Breast epithelium (tissue), 4 donors: ENCODE measurements around the gene ASTN2. TPM values are rescaled to one million over a fixed set of nuclear protein-coding genes. Genes with fewer than 3 reads are reported as not detected.

Experiments used
- DNase-seq, 2 donors: peaks; one replicate each; pipeline ENCODE4 v3.0.0-alpha.2; 2019; ENCODE audit warnings: low spot score in 2 of 2
- H3K27ac ChIP-seq, 2 donors: fragments of 200-600 bp; sonication (generic) in 1 of 2; one replicate each; pipeline ENCODE4 v1.5.1; 2016 to 2019; ENCODE audit warnings: mild to moderate bottlenecking in 1 of 2
- H3K27me3 ChIP-seq, 2 donors: fragments of 200-600 bp; sonication (generic) in 1 of 2; one replicate each; pipeline versions ENCODE4 v1.5.1 to v1.6.0; 2017 to 2019; ENCODE audit warnings: control low read depth in 1 of 2, mild to moderate bottlenecking in 1 of 2
- H3K36me3 ChIP-seq: fragments of 200-600 bp; one replicate; pipeline ENCODE4 v1.5.1; 2019
- H3K4me1 ChIP-seq, 2 donors: fragments of 200-600 bp; sonication (generic); one replicate each; pipeline ENCODE4 v1.5.1; 2016 to 2019; ENCODE audit warnings: control low read depth in 1 of 2
- H3K4me3 ChIP-seq, 3 donors: fragments of 200-600 bp; sonication (generic); 1 replicate in 2 of 3; 2 replicates in 1 of 3; pipeline ENCODE4 v1.5.1; 2016 to 2019; ENCODE audit warnings: mild to moderate bottlenecking in 3 of 3, moderate library complexity in 2 of 3
- H3K9me3 ChIP-seq, 2 donors: fragments of 200-600 bp; sonication (generic) in 1 of 2; one replicate each; pipeline ENCODE4 v1.5.1; 2016 to 2019; ENCODE audit warnings: control low read depth in 1 of 2
- CTCF ChIP-seq, 3 donors: fragments of 450-650 bp; IDR thresholded peaks; one replicate each; pipeline ENCODE4 v1.5.1; 2016 to 2017; ENCODE audit warnings: antibody characterized with exemption in 3 of 3, mild to moderate bottlenecking in 3 of 3, moderate library complexity in 3 of 3
- POLR2A ChIP-seq: fragments of 450-650 bp; IDR thresholded peaks from one replicate; pipeline ENCODE4 v1.6.1; 2016; ENCODE audit warnings: antibody characterized with exemption, mild to moderate bottlenecking, moderate library complexity
- POLR2AphosphoS5 ChIP-seq, 3 donors: sonication (generic); formaldehyde crosslinking; IDR thresholded peaks; one replicate each; pipeline ENCODE4 v1.6.1; 2017; ENCODE audit warnings: antibody characterized with exemption in 3 of 3
- intact Hi-C: fragments of 100-400 bp; cut with DNase I; formaldehyde crosslinking; loops from one replicate; pipeline ENCODE4 v1.15.1; 2023; ENCODE audit warnings: low total_unique reads
- total RNA-seq, 3 donors: library from RNA; depleted of rRNA; stranded (reverse); fragments of >200 nt; gene quantifications; one replicate each; pipeline ENCODE4 v1.1.0, GENCODE V29; 2016

Gene ASTN2
- total RNA-seq, 3 donors from 2014 or later: 9.1 to 13.8 (median 9.8) TPM

DNA sequence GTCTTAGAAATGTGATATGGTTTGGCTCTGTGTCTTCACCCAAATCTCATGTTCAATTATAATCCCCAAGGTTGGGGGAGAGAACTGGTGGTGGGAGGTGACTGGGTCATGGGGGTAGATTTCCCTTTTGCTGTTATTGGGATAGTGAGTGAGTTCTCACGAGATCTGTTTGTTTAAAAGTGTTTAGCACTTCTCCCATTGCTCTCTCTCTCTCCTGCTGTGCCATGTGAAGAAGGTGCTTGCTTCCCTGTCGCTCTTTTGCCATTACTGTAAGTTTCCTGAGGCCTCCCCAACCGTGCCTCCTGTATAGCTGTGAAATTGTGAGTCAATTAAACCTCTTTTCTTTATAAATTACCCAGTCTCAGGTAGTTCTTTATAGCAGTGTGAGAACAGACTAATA is 203.6 kb downstream of the ASTN2 start:
- H3K27me3 ChIP-seq: no peaks in the 10 kb centered on the region
- no peak overlapping the region for H3K27ac ChIP-seq
- no peak overlapping the region for H3K4me3 ChIP-seq
- no peak for DNase-seq
- H3K9me3 ChIP-seq: peaks cover 0 to 21% of the 10 kb centered on the region in 2 donors
- no peaks in the 10 kb centered on the region for H3K36me3 ChIP-seq
- TF ChIP-seq CTCF (IDR thresholded peaks at IDR 0.05): no peak
- TF ChIP-seq POLR2A: no peak
- no peak for TF ChIP-seq POLR2AphosphoS5 (IDR thresholded peaks at IDR 0.05)
- no peaks in the 10 kb centered on the region for H3K4me1 ChIP-seq
- intact Hi-C loops: no loop called here

DNA sequence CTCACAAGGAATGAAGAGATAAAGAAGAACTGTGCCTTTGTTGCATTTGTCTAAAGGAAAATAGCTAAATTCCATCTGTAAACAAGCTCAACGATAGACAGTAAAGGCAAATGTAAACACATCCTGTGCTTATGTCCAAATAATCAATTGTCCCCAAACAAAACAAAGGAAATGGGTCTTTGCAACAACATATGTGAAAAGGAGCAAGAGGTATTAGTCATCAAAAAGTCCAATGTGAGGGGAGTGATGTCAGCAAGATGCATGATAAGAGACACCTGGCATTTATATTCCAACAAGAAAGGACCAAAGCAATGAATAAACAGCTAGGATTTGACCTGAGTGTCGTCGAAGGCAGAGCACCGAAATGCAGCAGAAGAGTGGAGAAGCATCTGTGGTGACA is 209.1 kb downstream of the ASTN2 start:
- Histone ChIP-seq H3K36me3 (no peaks in the 10 kb centered on the region), H3K4me3 (no peak overlapping the region), H3K27ac (no peak overlapping the region), H3K27me3 (no peaks in the 10 kb centered on the region), H3K9me3 (peaks cover 0 to 14% of the 10 kb centered on the region in 2 donors), H3K4me1 (no peaks in the 10 kb centered on the region)
- TF ChIP-seq POLR2A (no peak), POLR2AphosphoS5 (IDR thresholded peaks at IDR 0.05) (no peak), CTCF (IDR thresholded peaks at IDR 0.05) (no peak)
- DNase-seq: no peak
- intact Hi-C loops: no loop called here

DNA sequence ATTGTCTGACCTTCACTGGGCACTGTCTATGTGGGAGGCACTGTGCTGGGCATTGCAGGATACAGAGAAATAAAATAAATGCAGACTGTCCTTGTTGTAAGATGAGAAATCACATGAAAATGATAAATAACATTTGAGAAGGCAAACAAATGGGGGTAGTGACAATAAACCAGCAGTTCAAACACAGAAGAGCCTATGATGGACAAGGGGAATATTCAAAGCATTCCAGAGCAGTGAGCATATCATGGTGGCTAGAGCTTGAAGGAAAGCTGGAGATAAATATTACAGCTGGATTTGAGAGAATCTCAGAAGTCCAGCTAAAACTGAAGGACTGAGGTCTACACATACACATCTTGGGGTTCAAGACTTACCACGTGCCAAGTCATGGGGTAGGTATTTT is 209.9 kb downstream of the ASTN2 start:
- peaks cover 0 to 11% of the 10 kb centered on the region in 2 donors for H3K9me3 ChIP-seq
- no peak for TF ChIP-seq CTCF (IDR thresholded peaks at IDR 0.05)
- TF ChIP-seq POLR2AphosphoS5 (IDR thresholded peaks at IDR 0.05): no peak
- TF ChIP-seq POLR2A: no peak
- no peak overlapping the region for H3K4me3 ChIP-seq
- no peak overlapping the region for H3K27ac ChIP-seq
- intact Hi-C loops: no loop called here
- H3K27me3 ChIP-seq: no peaks in the 10 kb centered on the region
- no peaks in the 10 kb centered on the region for H3K4me1 ChIP-seq
- DNase-seq: no peak
- no peaks in the 10 kb centered on the region for H3K36me3 ChIP-seq

GRCh38 chr9:117191504-117192261 is 223.2 kb downstream of the ASTN2 start:
- H3K36me3 ChIP-seq: no peaks in the 10 kb centered on the region
- no peak for DNase-seq
- peaks cover 0 to under 1% of the 10 kb centered on the region in 2 donors for H3K9me3 ChIP-seq
- intact Hi-C loops: no loop called here
- no peak overlapping the region for H3K4me3 ChIP-seq
- H3K4me1 ChIP-seq: no peaks in the 10 kb centered on the region
- H3K27ac ChIP-seq: no peak overlapping the region
- TF ChIP-seq CTCF (IDR thresholded peaks at IDR 0.05) (no peak), POLR2A (no peak), POLR2AphosphoS5 (IDR thresholded peaks at IDR 0.05) (no peak)
- no peaks in the 10 kb centered on the region for H3K27me3 ChIP-seq

- no peaks in the 10 kb centered on the region for H3K36me3 ChIP-seq
- no peaks in the 10 kb centered on the region for H3K9me3 ChIP-seq
- no peaks in the 10 kb centered on the region for H3K4me1 ChIP-seq
- no peak for DNase-seq
- no peak overlapping the region for H3K27ac ChIP-seq
- no peak overlapping the region for H3K4me3 ChIP-seq
- H3K27me3 ChIP-seq: no peaks in the 10 kb centered on the region
- no peak for TF ChIP-seq CTCF (IDR thresholded peaks at IDR 0.05)
- no peak for TF ChIP-seq POLR2AphosphoS5 (IDR thresholded peaks at IDR 0.05)
- no peak for TF ChIP-seq POLR2A
- intact Hi-C loops: no loop called here
Measured at GRCh38 chr9:117189121-117189520, 225.7 kb downstream of the ASTN2 start.
